Measurements from ENCODE around the gene OR10A5.
"Not testable (repeated sequence)": the region's sequence is repeated elsewhere in the genome, so short reads cannot be mapped to it uniquely, and the experiment has no call there.

OR10A5 gene

DNA sequence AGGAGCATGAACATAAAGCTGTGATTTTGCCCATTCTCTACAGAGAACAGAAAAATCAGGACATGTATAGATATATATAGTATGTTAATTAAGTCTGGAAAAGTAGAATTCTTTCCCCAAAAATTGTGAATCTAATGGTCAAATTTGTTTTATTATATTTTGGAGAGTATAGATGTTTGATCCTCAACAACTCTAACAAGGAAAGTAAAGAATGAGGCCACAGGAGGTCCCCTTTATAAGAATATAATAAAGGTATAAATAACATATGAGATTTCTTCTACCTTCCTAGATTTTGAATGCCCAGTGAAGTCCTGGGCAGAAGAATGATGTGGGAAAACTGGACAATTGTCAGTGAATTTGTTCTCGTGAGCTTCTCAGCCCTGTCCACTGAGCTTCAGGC lies 30.8 kb downstream of the OR10A5 start, which contains the start of gene OR10A4:
Gene OR10A4, plus strand, starts transcription at position 301 of the 400 bp plus-strand sequence. Its CDS starts 23 bp downstream, at position 324.
- DNase-seq, result no peak

DNA sequence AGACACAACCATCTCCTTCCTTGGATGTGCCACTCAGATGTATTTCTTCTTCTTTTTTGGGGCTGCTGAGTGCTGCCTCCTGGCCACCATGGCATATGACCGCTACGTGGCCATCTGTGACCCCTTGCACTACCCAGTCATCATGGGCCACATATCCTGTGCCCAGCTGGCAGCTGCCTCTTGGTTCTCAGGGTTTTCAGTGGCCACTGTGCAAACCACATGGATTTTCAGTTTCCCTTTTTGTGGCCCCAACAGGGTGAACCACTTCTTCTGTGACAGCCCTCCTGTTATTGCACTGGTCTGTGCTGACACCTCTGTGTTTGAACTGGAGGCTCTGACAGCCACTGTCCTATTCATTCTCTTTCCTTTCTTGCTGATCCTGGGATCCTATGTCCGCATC lies 31.4 kb downstream of the OR10A5 start:
- DNase-seq, result no peak

DNA sequence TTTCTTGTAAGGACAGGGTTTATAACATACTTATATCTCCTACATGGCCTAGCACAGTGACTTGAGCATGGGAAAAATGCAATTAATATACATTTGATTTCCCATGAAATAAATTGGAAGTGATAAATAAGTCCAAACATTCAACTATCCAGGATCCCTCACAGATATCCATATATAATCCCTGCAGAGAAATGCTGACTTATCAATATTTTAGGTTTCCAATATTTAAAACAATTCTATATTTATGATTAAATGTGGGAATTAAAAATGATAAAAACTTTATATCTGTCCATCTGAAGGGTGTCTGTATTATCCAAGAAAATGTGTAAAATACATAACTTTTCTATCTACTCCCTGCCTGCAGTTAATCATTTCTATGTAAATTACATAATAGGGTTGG lies 37.3 kb downstream of the OR10A5 start:
- DNase-seq, result no peak

DNA sequence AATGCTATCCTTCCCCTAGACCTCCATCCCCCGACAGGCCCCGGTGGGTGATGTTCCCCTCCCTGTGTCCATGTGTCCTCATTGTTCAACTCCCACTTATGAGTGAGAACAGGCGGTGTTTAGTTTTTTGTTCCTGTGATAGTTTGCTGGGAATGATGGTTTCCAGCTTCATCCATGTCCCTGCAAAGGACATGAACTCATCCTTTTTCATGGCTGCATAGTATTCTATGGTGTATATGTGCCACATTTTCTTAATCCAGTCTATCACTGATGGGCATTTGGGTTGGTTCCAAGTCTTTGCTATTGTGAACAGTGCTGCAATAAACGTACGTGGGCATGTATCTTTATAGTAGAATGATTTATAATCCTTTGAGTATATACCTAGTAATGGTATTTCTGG lies 42.2 kb downstream of the OR10A5 start:
- not testable (repeated sequence) for DNase-seq

DNA sequence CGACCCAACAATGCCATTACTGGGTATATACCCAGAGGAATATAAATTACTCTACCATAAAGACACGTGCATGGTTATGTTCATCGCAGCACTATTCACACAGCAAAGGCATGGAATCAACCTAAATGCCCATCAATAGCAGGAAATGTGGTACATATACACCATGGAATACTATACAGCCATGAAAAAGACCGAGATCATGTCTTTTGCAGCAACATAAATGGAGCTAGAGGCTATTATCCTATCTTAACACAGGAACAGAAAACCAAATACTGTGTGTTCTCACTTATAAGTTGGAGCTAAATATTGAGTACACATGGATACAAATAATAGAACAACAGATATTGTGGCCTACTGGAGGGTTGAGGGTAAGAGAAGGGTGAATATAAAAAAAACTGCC lies 43.3 kb downstream of the OR10A5 start:
- DNase-seq, result no peak

DNA sequence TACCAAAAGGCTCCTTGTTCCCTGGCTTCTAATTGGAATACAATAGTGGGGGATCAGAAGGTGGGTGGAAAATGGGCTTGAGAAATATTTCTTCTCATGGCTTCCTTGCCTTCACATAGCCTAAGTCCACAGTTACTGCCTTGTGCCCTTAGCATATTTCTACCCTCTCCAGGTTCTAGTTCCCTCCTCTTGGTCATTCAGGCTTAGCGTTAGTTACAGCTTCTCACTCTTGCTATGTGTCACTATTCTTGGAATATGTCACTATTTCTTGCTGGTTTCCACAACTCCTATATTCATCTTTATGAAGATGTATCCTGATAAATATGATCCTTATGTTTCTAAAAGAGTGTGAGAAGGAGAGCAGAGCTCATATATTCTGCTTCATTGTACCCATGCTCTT lies 44.4 kb downstream of the OR10A5 start:
- DNase-seq, result no peak

DNA sequence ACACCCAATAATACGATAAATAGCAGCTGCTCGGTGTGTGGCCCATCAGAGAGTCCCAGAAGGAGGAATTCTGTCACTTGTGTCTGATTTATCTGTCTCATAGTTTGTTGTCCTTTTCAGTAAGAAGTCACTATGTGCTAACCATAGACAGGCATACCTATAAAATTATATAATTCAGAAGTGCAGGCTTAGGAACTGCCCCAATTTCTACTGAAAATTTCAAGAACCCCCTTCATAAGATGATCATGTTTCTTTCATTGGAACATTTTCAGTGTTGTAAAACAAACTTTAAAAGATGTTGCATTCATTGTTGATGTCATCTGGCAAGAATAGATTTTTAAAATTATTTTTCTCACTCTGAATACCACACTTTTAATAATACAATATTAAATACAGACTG lies 46.9 kb downstream of the OR10A5 start, which contains the start of gene OR2D2:
Gene OR2D2, minus strand, starts transcription at position 101 of the 400 bp plus-strand sequence. Its CDS starts 0 bp downstream, at position 101.
- no peak for DNase-seq

DNA sequence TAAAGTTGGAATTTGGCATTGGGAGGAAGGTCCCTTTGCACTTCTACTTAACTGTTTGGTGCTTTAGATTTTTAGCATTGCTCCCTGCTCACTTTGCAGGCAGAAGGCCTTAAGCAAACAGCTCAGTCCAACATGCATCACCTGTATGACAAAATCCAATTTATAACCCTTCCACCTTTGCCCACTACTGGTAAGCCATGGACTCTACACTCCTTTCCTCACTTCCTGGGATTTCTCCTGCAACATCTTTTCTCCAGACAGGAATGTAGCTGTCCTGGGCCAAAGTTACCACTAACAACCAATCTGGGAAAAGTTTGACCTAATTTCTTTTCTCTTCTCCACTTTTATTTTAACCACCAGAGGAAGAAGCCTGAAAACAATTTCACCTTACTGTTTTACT lies 48.6 kb downstream of the OR10A5 start:
- no peak for DNase-seq

DNA sequence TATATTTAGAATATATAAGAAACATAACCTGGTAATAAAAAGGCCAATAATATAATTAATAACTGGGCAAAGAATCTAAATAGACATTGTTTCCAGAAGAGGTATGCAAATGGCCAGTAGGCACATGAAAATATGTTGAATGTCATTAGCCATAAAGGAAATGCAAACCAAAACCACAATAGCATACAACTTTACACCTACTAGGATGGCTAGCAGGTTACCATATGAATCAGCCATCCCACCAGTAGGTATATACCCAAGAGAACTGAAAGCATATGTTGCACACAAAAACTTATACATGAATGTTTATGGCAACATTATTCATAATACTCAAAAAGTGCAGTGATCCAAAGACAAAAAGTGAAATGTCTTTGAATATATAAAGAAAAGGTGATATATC lies 49.5 kb downstream of the OR10A5 start:
- DNase-seq, result no peak
